M059J (cell line): ENCODE data around the gene IGF2BP1. TPM values are rescaled to one million over a fixed set of nuclear protein-coding genes. Genes with fewer than 3 reads are reported as not detected.
"Not testable (repeated sequence)": the region's sequence is repeated elsewhere in the genome, so short reads cannot be mapped to it uniquely, and the experiment has no call there.

Experiments used
- DNase-seq: peaks from one replicate; pipeline ENCODE4 v3.0.0-alpha.2; 2012; ENCODE audit warnings: low read depth
- total RNA-seq: library from RNA; depleted of rRNA; stranded (reverse); fragments of >200 nt; shearing (Covaris generic); gene quantifications from 2 replicates; pipeline ENCODE4 v1.2.3, GENCODE V29; 2014; rRNA removed

Gene IGF2BP1
- total RNA-seq, 1 experiment from 2014 or later = 1.6 TPM

- DNase-seq = no peak
These were observed 103.4 kb downstream of the IGF2BP1 start for GRCh38 chr17:49100601-49101000.

DNA sequence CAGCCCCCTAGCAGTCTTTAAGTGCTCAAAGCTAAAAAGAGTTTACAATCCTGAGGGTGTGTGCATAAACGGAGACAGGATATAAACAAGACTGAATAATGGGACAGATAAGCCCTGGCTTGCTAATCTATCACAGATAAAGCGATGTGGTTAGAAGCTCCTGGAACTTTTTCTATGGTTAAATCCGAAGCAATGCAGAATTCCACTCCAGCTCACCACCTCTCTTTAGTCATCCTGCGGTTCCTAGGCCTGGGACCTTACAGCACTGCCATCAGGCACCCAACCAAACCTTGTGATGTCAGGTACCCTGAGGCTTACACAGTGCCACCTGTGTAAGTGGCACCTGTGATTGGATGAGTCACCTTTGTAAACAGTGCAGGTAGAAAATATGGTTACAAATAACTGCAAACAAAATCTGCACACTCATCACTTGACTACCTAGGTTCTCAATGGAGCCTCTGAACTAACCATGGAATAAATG, 103.9 kb downstream of the IGF2BP1 start:
- DNase-seq = peak; percentile 95

GRCh38 chr17:49103360-49103759, 106.2 kb downstream of the IGF2BP1 start:
- not testable (repeated sequence) for DNase-seq

- peak; percentile 92 for DNase-seq
These were observed 107.4 kb downstream of the IGF2BP1 start for GRCh38 chr17:49104511-49105074.

Other genes with a start within 250 kb of the IGF2BP1 start
- 0.07 and 0.20 TPM in 2 replicates for gene TTLL6, start 180.2 kb upstream of the IGF2BP1 start, total RNA-seq
- gene CALCOCO2, start 166.3 kb upstream of the IGF2BP1 start, total RNA-seq = 48.9 and 65.2 TPM in 2 replicates
- 135 and 313 TPM in 2 replicates for gene ATP5MC1, start 104.6 kb upstream of the IGF2BP1 start, total RNA-seq
- gene UBE2Z, start 89.0 kb upstream of the IGF2BP1 start, total RNA-seq = 61.8 and 89.1 TPM in 2 replicates
- gene SNF8, start 52.5 kb upstream of the IGF2BP1 start, total RNA-seq = 58.4 and 83.4 TPM in 2 replicates
- gene GIP, start 28.8 kb upstream of the IGF2BP1 start, total RNA-seq = not detected in 2 replicates
- gene B4GALNT2, start 135.4 kb downstream of the IGF2BP1 start, total RNA-seq = not detected in 2 replicates
- gene GNGT2, start 213.2 kb downstream of the IGF2BP1 start, total RNA-seq = 0.49 TPM in 1 of 2 replicates, not detected in the other
- 0.12 TPM in 1 of 2 replicates, not detected in the other for gene ABI3, start 213.3 kb downstream of the IGF2BP1 start, total RNA-seq
- 0.37 TPM in 1 of 2 replicates, not detected in the other for gene PHOSPHO1, start 233.4 kb downstream of the IGF2BP1 start, total RNA-seq